Prostate gland (tissue), 2 donors: ENCODE results near the gene LRBA.

Experiments used
- CTCF ChIP-seq, 4 experiments: fragments of 200-600 bp in 2 of 4; fragments of 450-650 bp in 2 of 4; sonication (generic) in 2 of 4; IDR thresholded peaks; 1 replicate in 3 of 4; 2 replicates in 1 of 4; pipeline ENCODE4 v1.5.1; 2016 to 2019; ENCODE audit warnings: antibody characterized with exemption in 4 of 4, mild to moderate bottlenecking in 2 of 4, moderate library complexity in 2 of 4
- POLR2A ChIP-seq: fragments of 450-650 bp; IDR thresholded peaks from one replicate; pipeline ENCODE4 v1.6.1; 2016; ENCODE audit warnings: antibody characterized with exemption, mild to moderate bottlenecking
- POLR2AphosphoS5 ChIP-seq: sonication (generic); formaldehyde crosslinking; IDR thresholded peaks from one replicate; pipeline ENCODE4 v1.6.1; 2017; ENCODE audit warnings: antibody characterized with exemption

GRCh38 chr4:150579551-150580234 is 435.4 kb downstream of the LRBA start:
- TF ChIP-seq CTCF (IDR thresholded peaks at IDR 0.05) (no peak), POLR2AphosphoS5 (no peak), POLR2A (no peak)
